Activated CD8-positive, alpha-beta memory T cell treated with anti-CD3 and anti-CD28 coated beads, Interleukin-2, amount 50 U/mL, for 24 hours (primary cell): ENCODE data around the gene LNPEP.

Source experiments
- DNase-seq: peaks from one replicate; pipeline ENCODE4 v3.0.0-alpha.2; 2020; ENCODE audit errors: extremely low read depth

LNPEP gene

GRCh38 chr5:96961053-96961452, 25.2 kb downstream of the LNPEP start:
- no peak for DNase-seq

GRCh38 chr5:96962540-96962991, 26.7 kb downstream of the LNPEP start:
- DNase-seq = no peak

- DNase-seq = no peak
These were observed 27.4 kb downstream of the LNPEP start for GRCh38 chr5:96963267-96963666.

GRCh38 chr5:96966801-96967200, 30.9 kb downstream of the LNPEP start:
- DNase-seq = no peak

- DNase-seq = no peak
These were observed 31.5 kb downstream of the LNPEP start for GRCh38 chr5:96967400-96967799.

- no peak for DNase-seq
These were observed 32.2 kb downstream of the LNPEP start for GRCh38 chr5:96968074-96968473.

GRCh38 chr5:96968614-96969013, 32.7 kb downstream of the LNPEP start:
- DNase-seq = no peak

- no peak for DNase-seq
These were observed 33.5 kb downstream of the LNPEP start for GRCh38 chr5:96969366-96969765.

- DNase-seq = no peak
These were observed 36.9 kb downstream of the LNPEP start for GRCh38 chr5:96972599-96973334.

GRCh38 chr5:96973532-96974401, 37.9 kb downstream of the LNPEP start:
- no peak for DNase-seq

- no peak for DNase-seq
These were observed 39.8 kb downstream of the LNPEP start for GRCh38 chr5:96975656-96976055.

GRCh38 chr5:96977228-96977627, 41.3 kb downstream of the LNPEP start:
- DNase-seq = no peak

GRCh38 chr5:96978812-96979449, 43.1 kb downstream of the LNPEP start:
- DNase-seq = no peak

GRCh38 chr5:96984506-96985192, 48.8 kb downstream of the LNPEP start:
- no peak for DNase-seq

- DNase-seq = no peak
These were observed 50.6 kb downstream of the LNPEP start for GRCh38 chr5:96986450-96986849.

- DNase-seq = no peak
These were observed 54.2 kb downstream of the LNPEP start for GRCh38 chr5:96990102-96990501.

GRCh38 chr5:96991708-96992107, 55.8 kb downstream of the LNPEP start:
- DNase-seq = no peak

- DNase-seq = no peak
These were observed 57.9 kb downstream of the LNPEP start for GRCh38 chr5:96993760-96994159.

- DNase-seq = no peak
These were observed 58.6 kb downstream of the LNPEP start for GRCh38 chr5:96994493-96994892.

- DNase-seq = no peak
These were observed 59.5 kb downstream of the LNPEP start for GRCh38 chr5:96995419-96995818.

- DNase-seq = no peak
These were observed 61.5 kb downstream of the LNPEP start for GRCh38 chr5:96997265-96997859.

- no peak for DNase-seq
These were observed 64.0 kb downstream of the LNPEP start for GRCh38 chr5:96999856-97000255.
